ENCODE data around the gene TIGD7. TPM values are rescaled to one million over a fixed set of nuclear protein-coding genes. Genes with fewer than 3 reads are reported as not detected.

The TIGD7 gene
- total RNA-seq, 2 donors from 2014 or later = 2.6 to 4.6 TPM

GRCh38 chr16:3249451-3249850, 55.8 kb downstream of the TIGD7 start:
- no peak overlapping the region for H3K27ac ChIP-seq
- peaks cover 0 to 3% of the 10 kb centered on the region in 2 donors for H3K27me3 ChIP-seq
- H3K4me3 ChIP-seq = no peak overlapping the region
- H3K36me3 ChIP-seq (replicated peaks in 1 of 2; ENCODE audit: insufficient read depth in 1 of 2, low read depth in 2 of 2) = no peaks in the 10 kb centered on the region
- H3K9me3 ChIP-seq = no peaks in the 10 kb centered on the region
- no peak for DNase-seq
- no peak for ATAC-seq
- intact Hi-C loops (cut with DNase I) = no loop called here
- WGBS, 2 donors = 60 to 82% methylated on average over 1 to 13 of the region's 14 CpGs
- H3K4me1 ChIP-seq = no peaks in the 10 kb centered on the region
- TF ChIP-seq CTCF (IDR thresholded peaks at IDR 0.05) (no peak), POLR2A (IDR thresholded peaks at IDR 0.05) (no peak)

GRCh38 chr16:3249020-3249419, 56.2 kb downstream of the TIGD7 start:
- no peak for DNase-seq
- WGBS, 2 donors = 33 to 83% methylated on average over 1 of the region's 1 CpG
- intact Hi-C loops (cut with DNase I) = no loop called here

More at GRCh38 chr16:3249020-3249419, 56.2 kb downstream of the TIGD7 start:
- TF ChIP-seq POLR2A (IDR thresholded peaks at IDR 0.05) (no peak), CTCF (IDR thresholded peaks at IDR 0.05) (no peak)
- Histone ChIP-seq H3K27ac (no peak overlapping the region), H3K4me3 (no peak overlapping the region), H3K27me3 (no peaks in the 10 kb centered on the region), H3K4me1 (no peaks in the 10 kb centered on the region), H3K36me3 (replicated peaks in 1 of 2; ENCODE audit: insufficient read depth in 1 of 2, low read depth in 2 of 2) (no peaks in the 10 kb centered on the region), H3K9me3 (no peaks in the 10 kb centered on the region)
- ATAC-seq = no peak

Other genes starting within 250 kb of the TIGD7 start
- 100 to 1,000 TPM; 184 to 238 TPM for gene IL32, start 239.8 kb downstream of the TIGD7 start, total RNA-seq
- not detected for gene ZSCAN10, start 206.1 kb downstream of the TIGD7 start, total RNA-seq
- 10 to 100 TPM; 14.2 to 20.0 TPM for gene ZNF205, start 192.8 kb downstream of the TIGD7 start, total RNA-seq
- gene ZNF213, start 170.4 kb downstream of the TIGD7 start, total RNA-seq = 10 to 100 TPM; 12.5 to 21.4 TPM
- gene OR1F1, start 117.2 kb downstream of the TIGD7 start, total RNA-seq = not detected
- 1 to 10 TPM; 2.0 to 7.0 TPM for gene ZNF200, start 70.3 kb downstream of the TIGD7 start, total RNA-seq
- gene MEFV, start 48.8 kb downstream of the TIGD7 start, total RNA-seq = under 1 TPM; 0.78 to 0.99 TPM
- 10 to 100 TPM; 19.8 to 31.1 TPM for gene ZNF263, start 21.9 kb downstream of the TIGD7 start, total RNA-seq
- 10 to 100 TPM; 12.9 to 15.3 TPM for gene ZNF75A, start 67 bp upstream of the TIGD7 start, total RNA-seq
- not detected for gene OR2C1, start 50.5 kb upstream of the TIGD7 start, total RNA-seq
- gene ZSCAN32, start 95.6 kb upstream of the TIGD7 start, total RNA-seq = 1 to 10 TPM; 4.0 to 7.3 TPM
- 10 to 100 TPM in 1 of 2 donors, 1 to 10 TPM in 1; 4.9 to 13.0 TPM for gene ZNF174, start 95.8 kb upstream of the TIGD7 start, total RNA-seq
- gene ZNF597, start 138.1 kb upstream of the TIGD7 start, total RNA-seq = 1 to 10 TPM; 1.3 to 2.3 TPM
- 10 to 100 TPM; 28.3 to 36.3 TPM for gene NAA60, start 138.2 kb upstream of the TIGD7 start, total RNA-seq
- not detected for gene C16orf90, start 190.1 kb upstream of the TIGD7 start, total RNA-seq
- 10 to 100 TPM in 1 of 2 donors, 1 to 10 TPM in 1; 7.8 to 20.1 TPM for gene CLUAP1, start 195.6 kb upstream of the TIGD7 start, total RNA-seq

All from body of pancreas (tissue), 4 donors.